Hepatocyte (in vitro differentiated cells): ENCODE measurements around the gene BAHCC1.

ENCODE experiments used
- EZH2 ChIP-seq: fragments of 200-600 bp; sonication (generic); IDR thresholded peaks from 2 replicates; pipeline ENCODE4 v1.6.1; 2016; ENCODE audit warnings: antibody characterized with exemption, mild to moderate bottlenecking, borderline replicate concordance
- TF ChIP-seq, protein P1 (sequence below): fragments of 200-600 bp; sonication (generic); IDR thresholded peaks from 2 replicates; pipeline ENCODE4 v1.5.1; 2016; ENCODE audit warnings: antibody characterized with exemption, mild to moderate bottlenecking; ENCODE audit not compliant: poor library complexity

DNA sequence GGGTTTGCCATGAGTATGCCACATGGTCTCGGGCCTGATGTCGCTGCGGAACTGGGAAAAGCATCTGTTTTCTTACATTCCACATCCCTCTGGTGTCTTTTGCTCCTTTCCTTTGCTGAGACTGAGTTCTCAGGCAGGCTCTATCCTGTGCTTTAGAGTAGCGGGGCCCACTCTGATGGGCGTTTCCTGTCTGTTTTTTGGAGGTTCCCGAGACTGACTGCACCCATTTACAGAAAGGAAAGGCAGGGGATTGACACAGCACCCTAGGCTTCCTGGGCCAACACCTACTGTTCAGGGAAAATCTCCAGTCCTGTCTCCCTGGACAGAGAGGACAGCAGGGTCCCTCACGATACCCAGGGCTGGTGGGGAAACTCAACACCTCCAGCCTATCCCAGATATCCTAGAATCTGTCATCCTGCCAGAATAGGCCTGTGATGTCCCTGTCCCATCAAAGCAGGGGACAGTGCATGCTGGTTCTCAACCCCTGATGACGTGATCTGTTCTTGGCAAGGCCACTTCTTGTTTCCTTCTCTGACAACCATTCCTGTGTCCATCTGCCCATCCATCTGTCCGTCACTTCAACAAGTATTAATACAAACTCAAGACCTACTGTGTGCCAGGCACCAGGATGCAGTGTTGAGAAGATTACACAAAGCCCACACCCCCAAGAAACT lies 75.2 kb downstream of the BAHCC1 start:
- TF ChIP-seq, protein P1, sequence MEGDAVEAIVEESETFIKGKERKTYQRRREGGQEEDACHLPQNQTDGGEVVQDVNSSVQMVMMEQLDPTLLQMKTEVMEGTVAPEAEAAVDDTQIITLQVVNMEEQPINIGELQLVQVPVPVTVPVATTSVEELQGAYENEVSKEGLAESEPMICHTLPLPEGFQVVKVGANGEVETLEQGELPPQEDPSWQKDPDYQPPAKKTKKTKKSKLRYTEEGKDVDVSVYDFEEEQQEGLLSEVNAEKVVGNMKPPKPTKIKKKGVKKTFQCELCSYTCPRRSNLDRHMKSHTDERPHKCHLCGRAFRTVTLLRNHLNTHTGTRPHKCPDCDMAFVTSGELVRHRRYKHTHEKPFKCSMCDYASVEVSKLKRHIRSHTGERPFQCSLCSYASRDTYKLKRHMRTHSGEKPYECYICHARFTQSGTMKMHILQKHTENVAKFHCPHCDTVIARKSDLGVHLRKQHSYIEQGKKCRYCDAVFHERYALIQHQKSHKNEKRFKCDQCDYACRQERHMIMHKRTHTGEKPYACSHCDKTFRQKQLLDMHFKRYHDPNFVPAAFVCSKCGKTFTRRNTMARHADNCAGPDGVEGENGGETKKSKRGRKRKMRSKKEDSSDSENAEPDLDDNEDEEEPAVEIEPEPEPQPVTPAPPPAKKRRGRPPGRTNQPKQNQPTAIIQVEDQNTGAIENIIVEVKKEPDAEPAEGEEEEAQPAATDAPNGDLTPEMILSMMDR, result no peak
- no peak for TF ChIP-seq EZH2
